Hepatocyte (in vitro differentiated cells): Measurements from ENCODE around the gene DNAJB12. TPM values are rescaled to one million over a fixed set of nuclear protein-coding genes. Genes with fewer than 3 reads are reported as not detected.
A peak's percentile ranks its signal among the peaks of the same experiment; 100 is the strongest.
"Not testable (repeated sequence)": the region's sequence is repeated elsewhere in the genome, so short reads cannot be mapped to it uniquely, and the experiment has no call there.

Experiments used
- DNase-seq: peaks from one replicate; pipeline ENCODE4 v3.0.0-alpha.2; 2016; ENCODE audit warnings: low spot score
- H2AFZ ChIP-seq: fragments of 200-600 bp; sonication (generic); 2 replicates; pipeline ENCODE4 v1.6.0; 2016; ENCODE audit warnings: antibody characterized with exemption, mild to moderate bottlenecking
- H3K27ac ChIP-seq: fragments of 200-600 bp; sonication (generic); 2 replicates; pipeline ENCODE4 v1.5.1; 2016; ENCODE audit warnings: mild to moderate bottlenecking
- H3K27me3 ChIP-seq: fragments of 200-600 bp; sonication (generic); 2 replicates; pipeline ENCODE4 v1.6.1; 2016
- H3K36me3 ChIP-seq: fragments of 200-600 bp; sonication (generic); replicated peaks from 2 replicates; pipeline ENCODE4 v1.5.1; 2016; ENCODE audit warnings: low read depth; ENCODE audit not compliant: insufficient read depth
- H3K4me1 ChIP-seq: fragments of 200-600 bp; sonication (generic); 2 replicates; pipeline ENCODE4 v1.5.1; 2016; ENCODE audit warnings: mild to moderate bottlenecking, moderate library complexity; ENCODE audit not compliant: insufficient read depth
- H3K4me2 ChIP-seq: fragments of 200-600 bp; sonication (generic); 2 replicates; pipeline ENCODE4 v1.6.0; 2016
- H3K4me3 ChIP-seq: fragments of 200-600 bp; sonication (generic); 2 replicates; pipeline ENCODE4 v1.5.1; 2016; ENCODE audit warnings: mild to moderate bottlenecking
- H3K79me2 ChIP-seq: fragments of 200-600 bp; sonication (generic); 2 replicates; pipeline ENCODE4 v1.6.0; 2017; ENCODE audit warnings: mild to moderate bottlenecking
- H3K9me2 ChIP-seq: fragments of 200-600 bp; sonication (generic); replicated peaks from 2 replicates; pipeline ENCODE4 v1.6.0; 2017; ENCODE audit warnings: mild to moderate bottlenecking; ENCODE audit not compliant: insufficient read depth
- H3K9me3 ChIP-seq: fragments of 200-600 bp; sonication (generic); 2 replicates; pipeline ENCODE4 v1.5.1; 2016; ENCODE audit warnings: low read depth, mild to moderate bottlenecking
- H4K20me1 ChIP-seq: fragments of 200-600 bp; sonication (generic); 2 replicates; pipeline ENCODE4 v1.6.0; 2016; ENCODE audit warnings: mild to moderate bottlenecking; ENCODE audit not compliant: insufficient read depth, poor library complexity, severe bottlenecking
- CTCF ChIP-seq: fragments of 200-600 bp; sonication (generic); IDR thresholded peaks from 2 replicates; pipeline ENCODE4 v1.5.1; 2016; ENCODE audit warnings: antibody characterized with exemption, mild to moderate bottlenecking; ENCODE audit not compliant: poor library complexity
- EZH2 ChIP-seq: fragments of 200-600 bp; sonication (generic); IDR thresholded peaks from 2 replicates; pipeline ENCODE4 v1.6.1; 2016; ENCODE audit warnings: antibody characterized with exemption, mild to moderate bottlenecking, borderline replicate concordance
- EZH2phosphoT487 ChIP-seq: fragments of 200-600 bp; sonication (generic); IDR thresholded peaks from one replicate; pipeline ENCODE4 v1.6.1; 2018; ENCODE audit warnings: antibody characterized with exemption, mild to moderate bottlenecking, low read depth, moderate library complexity; ENCODE audit not compliant: unreplicated experiment, severe bottlenecking
- WGBS: methylation state at CpG from one replicate; pipeline ENCODE4 v1.1.6; 2016; ENCODE audit warnings: low lambda C conversion rate; ENCODE audit errors: missing lambda C conversion rate; 5-methylcytosine and 5-hydroxymethylcytosine counted together
- polyA plus RNA-seq: library from polyadenylated mRNA; unstranded; fragments of >200 nt; fragmentation: Nextera tagmentation; extraction: Ambion mirVana; gene quantifications from 2 replicates; pipeline ENCODE4 v1.2.1, GENCODE V29; 2016
- total RNA-seq: library from RNA; depleted of rRNA; stranded (reverse); fragments of >200 nt; gene quantifications from 2 replicates; pipeline ENCODE4 v1.2.3, GENCODE V29; 2014

Gene DNAJB12
- total and polyA plus RNA-seq, 2 experiments from 2014 or later, result 31.0 to 40.3 TPM

- not testable (repeated sequence) for H3K79me2 ChIP-seq, H3K9me3 ChIP-seq, H3K36me3 ChIP-seq, H3K9me2 ChIP-seq, H2AFZ ChIP-seq, H3K4me2 ChIP-seq, H3K27ac ChIP-seq, H3K27me3 ChIP-seq, DNase-seq, H4K20me1 ChIP-seq, H3K4me3 ChIP-seq
- TF ChIP-seq CTCF, result peak; percentile 13
- peaks cover 36% of the 10 kb centered on the region for H3K4me1 ChIP-seq
- WGBS, result 88% methylated on average over 32 of the region's 32 CpGs
Measured at GRCh38 chr10:72326665-72327603, 27.8 kb downstream of the DNAJB12 start.

DNA sequence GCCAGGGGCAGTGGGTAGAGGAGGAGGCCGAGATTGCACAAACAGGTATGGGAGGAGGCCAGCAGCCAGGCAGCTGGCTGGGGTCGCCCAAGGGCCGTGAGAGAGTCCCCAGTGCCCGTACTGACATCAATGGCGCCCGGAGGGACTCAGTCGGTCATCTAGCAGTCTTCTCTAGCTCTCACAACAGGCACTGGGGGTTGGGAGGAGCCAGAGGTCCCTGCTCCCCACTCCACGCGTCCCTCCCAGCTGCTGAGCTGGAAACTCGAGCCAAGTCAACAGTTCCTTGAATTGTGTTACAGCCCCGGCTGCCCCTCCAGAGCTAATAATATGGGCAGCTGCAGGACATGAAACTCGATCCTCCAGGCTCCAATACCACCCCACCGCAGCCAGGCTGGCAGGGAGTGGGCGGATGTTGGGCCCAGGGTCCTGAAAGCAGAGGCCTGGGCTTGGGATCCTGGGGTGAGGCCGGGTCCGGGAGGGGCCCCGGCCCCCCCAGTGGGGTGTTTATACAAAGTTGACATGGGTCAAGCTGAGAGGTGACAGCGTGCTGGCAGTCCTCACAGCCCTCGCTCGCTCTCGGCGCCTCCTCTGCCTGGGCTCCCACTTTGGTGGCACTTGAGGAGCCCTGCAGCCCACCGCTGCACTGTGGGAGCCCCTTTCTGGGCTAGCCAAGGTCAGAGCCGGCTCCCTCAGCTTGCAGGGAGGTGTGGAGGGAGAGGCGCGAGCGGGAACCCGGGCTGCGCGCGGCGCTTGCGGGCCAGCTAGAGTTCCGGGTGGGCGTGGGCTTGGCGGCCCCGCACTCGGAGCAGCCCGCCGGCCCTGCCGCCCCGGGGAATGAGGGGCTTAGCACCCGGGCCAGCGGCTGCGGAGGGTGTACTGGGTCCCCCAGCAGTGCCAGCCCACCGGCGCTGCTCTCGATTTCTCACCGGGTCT lies 29.2 kb downstream of the DNAJB12 start:
- H4K20me1 ChIP-seq, H3K9me2 ChIP-seq, H3K4me3 ChIP-seq, H3K27me3 ChIP-seq, H3K36me3 ChIP-seq, H3K79me2 ChIP-seq, H3K9me3 ChIP-seq: not testable (repeated sequence)
- Histone ChIP-seq H2AFZ (peak overlapping the region; percentile 5), H3K4me1 (peaks cover 39% of the 10 kb centered on the region), H3K4me2 (peak overlapping the region; percentile 44), H3K27ac (peak overlapping the region; percentile 49)
- WGBS, result 79% methylated on average over 46 of the region's 49 CpGs
- DNase-seq, result peak; percentile 58

DNA sequence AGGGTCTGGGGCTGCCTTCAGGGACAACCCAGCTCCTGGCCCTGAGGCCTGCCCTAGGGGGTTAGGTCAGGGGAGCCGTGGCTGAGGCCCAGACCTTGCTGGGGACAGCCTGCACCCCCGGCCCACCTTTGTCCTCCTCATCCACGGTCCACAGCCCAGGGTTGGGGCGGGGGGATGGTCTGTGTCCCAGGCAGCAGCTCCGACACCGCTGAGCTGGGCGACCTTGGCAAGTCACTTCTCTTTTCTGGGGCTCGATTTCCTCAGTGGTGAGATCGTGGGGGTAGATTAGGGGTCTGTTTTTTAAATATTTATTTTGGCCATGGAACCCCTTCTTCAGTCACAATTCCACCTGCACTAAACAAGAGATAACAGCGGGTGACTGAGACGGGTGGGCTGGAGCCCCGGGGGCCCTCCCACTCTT lies 30.9 kb downstream of the DNAJB12 start:
- no peak overlapping the region for H3K4me2 ChIP-seq
- no peaks in the 10 kb centered on the region for H3K9me3 ChIP-seq
- no peaks in the 10 kb centered on the region for H3K36me3 ChIP-seq
- H3K9me2 ChIP-seq, result no peaks in the 10 kb centered on the region
- 82% methylated on average over 12 of the region's 12 CpGs for WGBS
- H3K27ac ChIP-seq, result no peak overlapping the region
- H4K20me1 ChIP-seq, result no peaks in the 10 kb centered on the region
- H3K27me3 ChIP-seq, result no peaks in the 10 kb centered on the region
- no peak overlapping the region for H2AFZ ChIP-seq
- H3K79me2 ChIP-seq, result no peaks in the 10 kb centered on the region
- H3K4me3 ChIP-seq, result no peak overlapping the region
- no peak for DNase-seq
- H3K4me1 ChIP-seq, result peaks cover 51% of the 10 kb centered on the region
- TF ChIP-seq EZH2, result no peak
- no peak for TF ChIP-seq EZH2phosphoT487
- TF ChIP-seq CTCF, result no peak
